Psoas muscle (tissue), 8 donors: ENCODE measurements around the gene BPIFA3. TPM values are rescaled to one million over a fixed set of nuclear protein-coding genes. Genes with fewer than 3 reads are reported as not detected.

Experiments
- ATAC-seq, 4 donors: fragments of 200-7000 bp; cut with Tn5 transposase; one replicate each; pipeline ENCODE4 v1.9.1; 2020; ENCODE audit warnings: moderate library complexity in 3 of 4, mild to moderate bottlenecking in 2 of 4
- DNase-seq, 2 donors: peaks; one replicate each; pipeline ENCODE4 v3.0.0-alpha.2; 2020
- H3K27ac ChIP-seq: fragments of 200-600 bp; one replicate; pipeline ENCODE4 v1.8.0; 2022
- H3K27me3 ChIP-seq, 3 donors: fragments of 200-600 bp in 1 of 3; one replicate each; pipeline versions ENCODE4 v1.6.1 to v1.8.0; 2013 to 2022; ENCODE audit warnings: low read length in 2 of 3, mild to moderate bottlenecking in 2 of 3, moderate library complexity in 1 of 3; ENCODE audit not compliant: insufficient read depth in 3 of 3
- H3K36me3 ChIP-seq, 2 donors: fragments of 200-600 bp in 1 of 2; one replicate each; pipeline versions ENCODE4 v1.6.1 to v1.8.0; 2013 to 2022; ENCODE audit warnings: low read depth in 1 of 2, mild to moderate bottlenecking in 1 of 2, moderate library complexity in 1 of 2; ENCODE audit not compliant: insufficient read depth in 1 of 2
- H3K4me1 ChIP-seq: fragments of 200-600 bp; one replicate; pipeline ENCODE4 v1.8.0; 2022
- H3K4me3 ChIP-seq: fragments of 200-600 bp; one replicate; pipeline ENCODE4 v1.8.0; 2022; ENCODE audit warnings: mild to moderate bottlenecking
- H3K9me3 ChIP-seq: fragments of 200-600 bp; one replicate; pipeline ENCODE4 v1.8.0; 2022
- CTCF ChIP-seq: fragments of 200-600 bp; IDR thresholded peaks from one replicate; pipeline ENCODE4 v1.8.0; 2022; ENCODE audit warnings: antibody characterized with exemption
- WGBS, 3 donors: extraction: QIAGEN DNeasy Blood & Tissue Kit; methylation state at CpG; one replicate each; pipeline versions ENCODE4 v1.1.6 to v1.1.7; 2013; 5-methylcytosine and 5-hydroxymethylcytosine counted together
- intact Hi-C, 2 donors: fragments of 100-400 bp; cut with DNase I; formaldehyde crosslinking; loops; one replicate each; pipeline versions ENCODE4 v1.11.0 to v1.14.2; 2022
- polyA plus RNA-seq, 3 donors: library from polyadenylated mRNA; stranded (reverse); fragments of 200-250 nt; gene quantifications; one replicate each; pipeline ENCODE4 v1.2.3, GENCODE V29; 2013
- total RNA-seq, 4 donors: library from RNA; stranded (reverse); fragmentation: NEBNext Ultra II Directional in 2 of 4; extraction: Animal tissue kit (Norgen Biotek cat#: 25700) in 2 of 4; gene quantifications; one replicate each; pipeline versions ENCODE4 v1.2.1 to v1.2.4, GENCODE V29; 2021 to 2023
- donor health status: healthy with polysubstance abuse.
- donor health status: DM: no; HTN: no; CAD: no; lungs with moderate emphysema.
- donor health status: Bipolar disorder and iron deficiency.
- donor health status: healthy.
- donor health status: DM: yes; HTN: yes; CAD: no.
- donor health status: DM: no; HTN: no; CAD: no.
- donor health status: DM: no; HTN: no; CAD: no.
- donor health status: DM: yes; HTN: yes; CAD: no.

The BPIFA3 gene
- total and polyA plus RNA-seq, 7 donors: not detected

GRCh38 chr20:33191484-33191883 is 25.7 kb upstream of the BPIFA3 start:
- ATAC-seq: no peak
- TF ChIP-seq CTCF: no peak
- WGBS, 3 donors: 54 to 60% (median 58%) methylated on average over 3 of the region's 3 CpGs

GRCh38 chr20:33191955-33192354 is 25.2 kb upstream of the BPIFA3 start:
- intact Hi-C loops: no loop called here
- ATAC-seq (no peak), DNase-seq (no peak)
- Histone ChIP-seq H3K9me3 (no peaks in the 10 kb centered on the region), H3K27me3 (peaks cover 0 to 13% (median 2%) of the 10 kb centered on the region in 3 donors), H3K36me3 (no peaks in the 10 kb centered on the region), H3K4me1 (no peaks in the 10 kb centered on the region), H3K4me3 (no peak overlapping the region), H3K27ac (no peak overlapping the region)
- 85 to 100% (median 88%) methylated on average over 1 of the region's 1 CpG for WGBS, 3 donors
- no peak for TF ChIP-seq CTCF

More at GRCh38 chr20:33191484-33191883, 25.7 kb upstream of the BPIFA3 start:
- Histone ChIP-seq H3K4me1 (no peaks in the 10 kb centered on the region), H3K36me3 (no peaks in the 10 kb centered on the region), H3K27ac (no peak overlapping the region), H3K9me3 (no peaks in the 10 kb centered on the region), H3K4me3 (no peak overlapping the region), H3K27me3 (peaks cover 0 to 13% (median 2%) of the 10 kb centered on the region in 3 donors)
- intact Hi-C loops: no loop called here
- DNase-seq: no peak

GRCh38 chr20:33192912-33193501 is 24.1 kb upstream of the BPIFA3 start:
- H3K36me3 ChIP-seq: no peaks in the 10 kb centered on the region
- 58 to 61% (median 59%) methylated on average over 8 of the region's 8 CpGs for WGBS, 3 donors
- H3K4me1 ChIP-seq: no peaks in the 10 kb centered on the region
- H3K27ac ChIP-seq: no peak overlapping the region
- DNase-seq (no peak), ATAC-seq (no peak)
- TF ChIP-seq CTCF: no peak
- intact Hi-C loops: no loop called here
- H3K9me3 ChIP-seq: no peaks in the 10 kb centered on the region
- no peak overlapping the region for H3K4me3 ChIP-seq
- peaks cover 0 to 13% (median 11%) of the 10 kb centered on the region in 3 donors for H3K27me3 ChIP-seq

GRCh38 chr20:33199026-33199425 is 18.1 kb upstream of the BPIFA3 start:
- DNase-seq: no peak
- TF ChIP-seq CTCF: no peak
- no peak for ATAC-seq
- intact Hi-C loops: no loop called here
- Histone ChIP-seq H3K4me3 (no peak overlapping the region), H3K27ac (no peak overlapping the region), H3K4me1 (no peaks in the 10 kb centered on the region), H3K36me3 (no peaks in the 10 kb centered on the region), H3K27me3 (peaks cover 0 to 9% (median 0%) of the 10 kb centered on the region in 3 donors), H3K9me3 (no peaks in the 10 kb centered on the region)
- WGBS, 3 donors: 71 to 76% (median 76%) methylated on average over 3 of the region's 3 CpGs

- intact Hi-C loops: no loop called here
- H3K36me3 ChIP-seq: no peaks in the 10 kb centered on the region
- WGBS, 3 donors: 39 to 52% (median 48%) methylated on average over 4 of the region's 4 CpGs
- H3K27me3 ChIP-seq: peaks cover 0 to 7% (median 0%) of the 10 kb centered on the region in 3 donors
- no peaks in the 10 kb centered on the region for H3K9me3 ChIP-seq
- no peak for TF ChIP-seq CTCF
- ATAC-seq (no peak), DNase-seq (no peak)
- no peaks in the 10 kb centered on the region for H3K4me1 ChIP-seq
- no peak overlapping the region for H3K4me3 ChIP-seq
- H3K27ac ChIP-seq: no peak overlapping the region
Measured at GRCh38 chr20:33202451-33202850, 14.7 kb upstream of the BPIFA3 start.
